K562 treated with DMSO at 1 percent for 24 hours (cell line): ENCODE results near the gene CERKL. TPM values are rescaled to one million over a fixed set of nuclear protein-coding genes. Genes with fewer than 3 reads are reported as not detected.

Source experiments
- total RNA-seq: library from RNA; unstranded; fragments of 300-600 nt; gene quantifications from 2 replicates; pipeline ENCODE4 v1.2.3, GENCODE V29; 2022; ENCODE audit warnings: low read depth; ENCODE audit not compliant: insufficient read depth

Gene CERKL
- not detected in 2 replicates for total RNA-seq

DNA sequence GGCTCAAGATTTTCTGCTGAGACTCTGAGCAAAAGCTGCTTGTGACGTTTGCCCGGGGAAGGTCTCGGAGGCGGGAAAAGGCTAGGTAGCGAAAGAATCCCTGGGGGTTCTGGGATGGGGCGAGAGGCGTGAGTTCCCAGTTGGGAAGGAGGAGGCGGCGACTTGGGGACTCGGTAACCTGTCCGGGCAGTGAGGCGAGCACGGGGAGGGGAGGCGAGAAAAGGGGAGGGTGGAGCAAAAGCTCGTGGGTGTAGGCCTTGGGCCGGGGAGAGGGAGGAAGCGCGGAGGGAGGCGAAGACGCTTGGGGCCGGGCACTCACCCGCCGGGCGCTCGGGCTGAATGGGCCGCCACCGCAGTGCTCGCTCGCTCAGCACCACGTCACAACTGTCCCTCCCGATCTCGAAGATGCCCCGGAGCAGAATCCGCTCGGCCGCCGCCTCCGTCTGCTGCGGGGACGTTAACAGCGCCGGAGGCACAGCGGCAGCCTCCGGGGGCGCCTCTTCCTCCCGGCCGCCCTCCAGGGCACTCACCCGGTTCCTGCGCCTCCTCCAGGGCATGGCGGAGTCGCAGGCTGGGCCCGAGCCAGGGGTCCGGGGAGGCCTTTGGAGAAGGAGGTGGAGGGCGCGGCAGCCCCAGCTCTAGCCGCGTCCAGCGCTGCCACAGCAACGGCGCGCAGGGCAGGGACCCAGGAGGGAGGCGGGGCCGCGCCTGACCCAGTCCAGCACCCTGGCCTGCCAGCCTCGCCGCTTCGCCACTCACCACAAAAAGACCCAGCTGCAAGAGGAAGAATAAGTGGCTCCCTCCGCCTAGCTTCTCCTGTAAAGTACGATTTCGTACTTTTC is at the start of gene CERKL:
Gene CERKL, minus strand, starts transcription at position 656 of the 842 bp plus-strand sequence. Its CDS starts 99 bp downstream, at position 557.

DNA sequence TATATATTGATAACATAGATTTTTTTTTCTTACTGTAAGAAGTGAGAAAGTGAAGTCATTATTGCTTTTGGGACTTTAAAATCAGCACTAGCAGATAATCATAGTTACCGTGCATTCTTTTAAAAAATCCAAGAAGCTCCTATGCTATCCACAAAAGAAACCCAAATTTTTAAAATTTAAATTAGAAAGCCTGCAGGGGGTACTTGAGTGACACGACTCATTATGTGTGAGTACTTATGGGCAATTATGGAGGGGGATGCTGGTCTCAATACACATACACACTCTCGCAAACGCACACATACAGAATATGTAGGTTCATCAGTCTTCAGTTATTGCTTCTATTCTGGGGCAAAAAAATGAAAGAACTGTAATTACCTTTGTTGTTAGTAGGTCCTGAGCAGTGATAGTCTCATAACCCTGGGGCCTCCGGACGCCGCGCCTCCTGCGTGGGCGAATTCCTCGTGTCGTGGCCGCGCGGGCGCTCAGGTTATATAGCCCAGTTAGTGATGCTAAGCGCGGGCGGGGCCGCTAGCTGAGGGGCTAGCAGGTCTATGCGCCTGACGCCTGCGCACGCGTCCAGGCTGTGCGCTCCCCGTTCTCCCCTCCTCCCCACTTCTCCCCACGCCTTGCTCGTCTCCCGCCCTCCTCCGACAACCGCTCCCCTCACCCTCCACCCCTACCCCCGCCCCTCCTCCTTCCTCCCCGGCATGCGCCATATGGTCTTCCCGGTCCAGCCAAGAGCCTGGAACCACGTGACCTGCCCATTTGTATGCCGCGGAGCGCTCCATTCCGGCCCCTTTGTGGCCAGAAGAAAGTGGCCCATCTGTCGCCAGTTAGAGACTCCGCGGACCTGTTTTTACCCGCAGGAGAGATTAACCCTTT is 23.4 kb upstream of the CERKL start, which contains the start of gene NEUROD1:
Gene NEUROD1, minus strand, starts transcription at position 463 of the 882 bp plus-strand sequence. CDS start 1,657 bp downstream, outside the sequence.

Other genes starting within 250 kb of the CERKL start
- gene ITGA4, start 199.7 kb downstream of the CERKL start, total RNA-seq: 0.09 and 0.79 TPM in 2 replicates
- gene NEUROD1, start 23.4 kb upstream of the CERKL start, total RNA-seq: not detected in 2 replicates
- gene ITPRID2, start 234.6 kb upstream of the CERKL start, total RNA-seq: 28.9 and 32.3 TPM in 2 replicates